ENCODE measurements around the gene SAXO2.

- TF ChIP-seq POLR2AphosphoS5 (IDR thresholded peaks at IDR 0.05; ENCODE audit: low read length) (peak; percentile 65; the same call in 1 of the 2 replicates), YBX1 (IDR thresholded peaks at IDR 0.05) (no peak), POU2F2 (IDR thresholded peaks at IDR 0.05; ENCODE audit: borderline replicate concordance, low read depth, low read length) (0 out of 3 replicates have a peak, but pooled peaks have one; percentile 20), HDAC6 (IDR thresholded peaks at IDR 0.05; ENCODE audit: unreplicated experiment) (no peak), FOXK2 (IDR thresholded peaks at IDR 0.05) (no peak), JUNB (IDR thresholded peaks at IDR 0.05) (no peak), CTCF (IDR thresholded peaks at IDR 0.05 in 2 of 3, conservative IDR thresholded peaks at IDR 0.05 in 1 of 3; ENCODE audit: control insufficient read depth in 2 of 3, extremely low read depth in 1 of 3, insufficient read depth in 1 of 3, low read depth in 3 of 3, low read length in 3 of 3) (no peak), BCL3 (IDR thresholded peaks at IDR 0.05; ENCODE audit: borderline replicate concordance, insufficient read depth, low read depth, low read length, poor library complexity, severe bottlenecking) (no peak), ASH2L (IDR thresholded peaks at IDR 0.05; ENCODE audit: borderline replicate concordance, low read depth) (no peak)
Observed at GRCh38 chr15:82262422-82263026, at the start of gene SAXO2, which contains the start of gene EFL1.
